GM18508 (cell line): Measurements from ENCODE around the gene ZCCHC8.
"Not testable (repeated sequence)": the region's sequence is repeated elsewhere in the genome, so short reads cannot be mapped to it uniquely, and the experiment has no call there.

Source experiments
- ATAC-seq: cut with Tn5 transposase; IDR thresholded peaks from one replicate; pipeline ENCODE4 v1.9.1; 2021; ENCODE audit warnings: moderate number of reproducible peaks; ENCODE audit not compliant: insufficient read depth, unreplicated experiment

ZCCHC8 gene

DNA sequence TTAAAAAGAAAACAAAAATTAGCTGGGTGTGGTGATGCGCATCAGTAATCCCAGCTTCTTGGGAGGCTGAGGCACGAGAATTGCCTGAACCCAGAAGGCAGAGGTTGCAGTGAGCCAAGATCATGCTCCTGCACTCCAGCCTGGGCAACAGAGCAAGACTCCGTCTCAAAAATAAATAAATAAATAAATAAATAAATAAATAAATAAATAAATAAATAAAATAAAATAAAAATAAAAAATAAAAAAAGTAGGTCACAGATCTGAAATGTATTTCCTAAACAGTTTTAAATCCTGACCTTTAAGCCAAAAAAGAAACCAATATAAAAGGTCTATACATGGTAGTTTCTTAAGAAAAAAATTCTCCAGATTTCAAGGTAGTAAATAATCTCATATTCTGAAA, 12.3 kb upstream of the ZCCHC8 start:
- not testable (repeated sequence) for ATAC-seq

DNA sequence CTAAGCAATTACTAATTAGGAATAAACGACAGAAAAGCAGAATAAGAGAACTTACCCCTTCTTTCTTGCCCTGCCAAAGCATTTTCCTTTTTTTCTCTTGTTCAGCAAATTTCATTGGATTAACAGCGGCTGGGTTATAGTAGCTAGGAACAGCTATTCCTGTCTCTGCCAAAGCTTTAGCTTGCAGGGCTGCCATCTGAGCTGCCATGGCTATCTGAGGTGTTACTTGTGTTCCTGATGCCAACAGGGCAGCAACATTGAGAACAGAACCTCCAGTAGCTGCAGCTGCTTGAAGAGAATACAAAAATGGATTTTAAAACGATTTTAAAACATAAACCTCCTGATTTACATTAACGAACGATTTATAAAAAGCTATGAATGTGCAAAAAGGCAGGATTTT, 7.4 kb upstream of the ZCCHC8 start:
- no peak for ATAC-seq

DNA sequence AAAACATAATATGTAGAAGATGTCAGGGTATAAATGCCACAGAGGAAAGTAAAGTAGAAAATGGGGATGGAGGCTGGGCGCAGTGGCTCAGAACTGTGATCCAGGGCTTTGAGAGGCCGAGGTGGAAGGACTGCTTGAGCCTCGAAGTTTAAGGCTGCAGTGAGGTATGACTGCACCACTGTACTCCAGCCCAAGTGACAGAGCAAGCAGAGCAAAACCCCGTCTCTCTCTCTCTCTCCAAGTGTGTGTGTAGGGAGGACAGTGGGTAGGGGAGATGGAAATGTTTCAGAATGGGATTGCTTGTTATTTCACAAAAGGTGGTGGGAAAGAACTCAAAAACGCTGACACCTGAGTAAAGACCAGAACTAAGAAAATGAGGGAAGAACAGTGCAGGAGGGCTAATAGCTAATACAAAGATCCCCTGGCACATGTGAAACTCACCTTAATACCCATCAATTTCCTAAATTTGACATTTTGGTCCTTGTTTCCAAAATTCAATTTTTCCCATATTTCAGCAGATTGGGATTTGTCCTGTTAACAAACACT, 5.7 kb upstream of the ZCCHC8 start:
- no peak for ATAC-seq

DNA sequence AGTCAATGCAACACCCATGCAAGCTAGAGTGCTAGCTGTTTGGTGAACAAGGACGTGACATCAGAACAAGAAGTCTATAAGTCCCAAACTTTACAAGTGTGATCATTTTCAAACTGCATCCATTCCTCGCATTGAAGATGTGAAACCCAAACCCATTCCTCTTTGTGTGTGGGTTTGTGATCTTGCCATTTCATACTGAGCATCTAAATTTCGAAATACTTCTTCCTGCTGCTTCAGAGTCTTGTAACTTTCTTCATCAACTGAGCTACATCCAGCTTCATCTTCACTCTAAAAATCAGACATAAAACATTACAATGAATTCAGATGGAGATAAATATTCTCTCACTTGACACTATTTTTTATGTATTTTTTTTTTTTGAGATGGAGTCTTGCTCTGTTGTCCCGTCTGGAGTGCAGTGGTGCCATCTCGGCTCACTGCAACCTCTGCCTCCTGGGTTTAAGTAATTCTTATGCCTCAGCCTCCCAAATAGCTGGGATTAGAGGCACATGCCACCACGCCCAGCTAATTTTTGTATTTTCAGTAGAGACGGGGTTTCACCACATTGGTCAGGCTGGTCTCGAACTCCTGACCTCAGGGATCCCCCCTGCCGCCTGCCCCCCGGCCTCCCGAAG, 4.8 kb upstream of the ZCCHC8 start:
- no peak for ATAC-seq

DNA sequence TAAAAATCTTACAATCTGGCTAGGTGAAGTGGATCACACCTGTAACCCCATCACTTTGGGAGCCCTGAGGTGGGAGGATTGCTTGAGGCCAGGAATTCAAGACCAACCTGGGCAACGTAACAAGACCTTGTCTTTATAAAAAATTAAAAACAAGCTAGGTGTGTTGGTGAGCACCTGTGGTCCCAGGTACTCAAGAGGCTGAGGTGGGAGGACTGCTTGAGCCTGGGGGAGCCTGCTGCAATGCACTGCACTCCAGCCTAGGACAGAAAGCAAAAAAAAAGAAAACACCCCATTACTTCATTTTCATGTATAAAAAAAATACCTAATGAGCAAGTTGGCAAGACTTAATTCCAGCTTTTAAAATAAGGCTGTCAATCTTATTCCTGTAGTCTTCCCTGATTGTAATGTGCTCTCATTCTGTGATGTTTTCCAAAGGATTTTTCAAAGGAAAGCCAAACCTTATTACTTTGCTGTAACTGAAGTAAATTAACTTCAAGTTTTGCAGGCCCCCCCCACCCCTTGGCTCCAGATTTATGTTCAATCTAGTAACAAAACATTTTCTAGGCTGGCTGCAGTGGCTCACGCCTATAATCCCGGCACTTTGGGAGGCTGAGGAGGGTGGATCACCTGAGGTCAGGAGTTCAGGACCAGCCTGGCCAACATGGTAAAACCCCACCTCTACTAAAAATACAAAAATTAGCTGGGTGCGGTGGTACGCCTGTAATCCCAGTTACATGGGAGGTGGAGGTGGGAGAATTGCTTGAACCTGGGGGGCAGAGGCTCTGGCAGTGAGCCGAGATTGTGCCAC, 3.3 kb upstream of the ZCCHC8 start:
- ATAC-seq: no peak

DNA sequence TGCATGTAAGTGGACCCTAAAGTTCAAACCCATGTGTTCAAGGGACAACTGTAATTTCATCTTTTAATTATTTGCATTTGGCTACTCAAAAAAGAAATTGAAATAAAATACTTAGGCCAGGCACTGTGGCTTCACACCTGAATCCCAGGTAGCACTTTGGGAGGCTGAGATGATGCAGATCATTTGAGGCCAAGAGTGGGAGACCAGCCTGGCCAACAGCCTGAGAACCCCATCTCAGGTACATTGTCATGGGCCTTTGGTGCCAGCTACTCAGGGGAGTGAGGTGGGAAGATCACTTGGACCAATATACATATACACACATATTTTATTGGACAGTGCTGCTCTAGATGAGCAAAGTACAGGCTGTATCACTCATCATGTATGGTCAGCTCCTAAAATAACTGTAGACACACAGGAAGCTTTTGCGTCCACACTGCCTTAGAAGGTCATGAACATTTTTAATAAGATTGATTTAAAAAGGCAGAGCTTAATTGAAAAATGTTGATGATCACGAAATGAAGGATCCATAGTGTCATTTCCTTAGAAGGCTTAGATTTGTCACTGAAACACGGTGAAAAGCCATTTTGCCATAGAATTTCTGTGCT, 2.5 kb upstream of the ZCCHC8 start:
- ATAC-seq: no peak

DNA sequence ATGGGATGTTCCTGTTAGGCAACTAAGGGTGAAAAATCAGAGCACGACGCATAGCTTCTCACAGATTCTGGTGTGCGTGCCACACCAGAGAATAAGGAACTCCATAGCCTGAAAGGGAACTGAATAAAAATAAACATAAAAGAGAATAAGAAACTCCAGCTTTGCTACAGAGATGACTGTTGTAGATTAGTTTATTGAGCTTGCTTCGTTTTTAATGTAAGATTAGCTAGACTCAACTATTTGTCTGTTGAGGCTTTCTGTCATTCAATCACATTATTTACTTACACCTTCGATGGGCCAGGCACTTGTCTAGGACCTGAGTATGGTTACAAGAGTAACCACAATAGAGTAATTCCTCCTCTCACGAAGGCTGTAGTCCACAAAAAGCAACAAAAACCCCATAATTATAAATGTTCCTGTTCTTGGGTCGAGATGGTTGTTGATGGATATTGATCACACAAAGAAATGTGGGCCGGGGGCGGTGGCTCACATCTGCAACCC, 807 bp upstream of the ZCCHC8 start:
- ATAC-seq: no peak

DNA sequence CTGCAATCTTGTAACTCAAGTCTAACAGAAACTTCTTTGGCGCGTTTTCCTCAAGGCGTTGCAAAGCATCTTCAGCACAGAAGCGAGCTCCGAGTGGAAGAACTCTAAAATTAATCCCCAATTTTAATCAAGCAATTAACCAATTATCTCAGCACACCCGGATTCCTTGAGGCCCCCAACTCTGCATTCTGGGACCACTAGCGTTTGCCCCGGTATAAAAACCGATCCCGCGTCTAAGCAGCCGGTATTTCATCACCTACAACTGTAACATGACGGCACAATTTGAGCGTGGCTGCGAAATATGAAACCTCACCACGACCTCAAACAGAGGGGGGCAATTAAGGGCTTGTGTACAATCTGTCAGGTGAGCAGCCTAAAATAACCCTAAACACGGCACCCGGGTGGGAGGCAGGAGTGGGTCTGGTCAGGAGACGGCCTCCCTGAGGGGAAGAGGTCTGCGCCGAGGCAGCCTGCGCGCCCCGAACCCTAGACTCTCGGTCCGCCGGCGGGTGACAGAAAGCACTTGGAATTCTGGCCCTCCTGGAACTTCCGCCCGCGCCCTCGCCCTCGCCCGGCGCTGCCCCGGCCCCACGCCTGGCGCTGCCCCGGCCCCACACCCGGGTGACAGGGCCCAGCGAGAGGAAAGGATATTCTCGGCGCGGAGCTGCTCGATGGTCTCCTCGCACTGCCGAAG, 594 bp downstream of the ZCCHC8 start:
- no peak for ATAC-seq

DNA sequence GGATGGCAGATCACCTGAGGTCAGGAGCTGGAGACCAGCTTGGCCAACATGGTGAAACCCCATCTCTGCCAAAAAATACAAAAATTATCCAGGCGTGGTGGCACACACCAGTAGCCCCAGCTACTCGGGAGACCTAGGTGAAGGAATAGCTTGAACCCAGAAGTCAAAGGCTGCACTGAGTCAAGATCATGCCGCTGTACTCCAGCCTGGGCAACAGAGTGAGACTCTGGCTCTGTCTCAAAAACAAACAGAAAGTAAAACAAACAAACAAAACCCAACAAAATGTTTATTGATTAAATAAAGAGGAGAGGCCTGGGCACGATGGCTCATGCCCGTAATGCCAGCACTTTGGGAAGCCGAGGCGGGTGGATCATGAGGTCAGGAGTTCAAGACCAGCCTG, 5.5 kb downstream of the ZCCHC8 start:
- no peak for ATAC-seq

DNA sequence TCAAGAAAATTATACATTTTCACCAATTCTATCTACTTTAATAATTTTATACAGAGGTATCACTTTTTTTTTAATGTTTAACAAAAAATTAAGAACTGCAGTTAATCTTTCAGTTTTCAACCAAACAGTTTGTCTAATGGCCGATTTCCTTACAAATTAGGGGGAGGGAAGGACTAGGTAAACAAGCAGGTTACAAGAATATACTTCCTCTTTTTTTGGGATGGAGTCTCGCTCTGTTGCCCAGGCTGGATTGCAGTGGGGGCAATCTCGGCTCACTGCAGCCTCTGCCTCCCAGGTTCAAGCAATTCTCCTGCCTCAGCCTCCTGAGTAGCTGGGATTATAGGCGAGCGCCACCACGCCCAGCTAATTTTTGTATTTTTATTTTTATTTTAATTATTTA, 7.5 kb downstream of the ZCCHC8 start:
- ATAC-seq: not testable (repeated sequence)

DNA sequence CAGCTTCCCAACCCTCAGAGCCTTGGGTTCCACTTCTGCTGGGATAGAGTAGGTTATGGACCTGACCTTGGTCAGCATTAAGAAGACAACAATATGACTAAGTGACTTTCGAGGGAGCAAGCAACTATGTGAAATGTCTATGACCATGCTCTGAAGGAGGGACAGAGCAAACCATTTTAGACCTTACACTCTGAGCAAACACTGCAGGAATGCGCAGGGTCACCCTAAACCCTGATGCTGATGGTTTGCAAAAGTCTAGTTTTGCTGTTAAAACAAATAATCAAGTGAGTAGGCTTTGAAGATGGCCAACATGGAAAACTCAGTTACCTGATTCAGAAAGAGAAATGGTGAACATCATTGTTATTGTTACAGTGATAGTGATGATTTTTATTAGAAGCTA, 8.7 kb downstream of the ZCCHC8 start:
- ATAC-seq: no peak

DNA sequence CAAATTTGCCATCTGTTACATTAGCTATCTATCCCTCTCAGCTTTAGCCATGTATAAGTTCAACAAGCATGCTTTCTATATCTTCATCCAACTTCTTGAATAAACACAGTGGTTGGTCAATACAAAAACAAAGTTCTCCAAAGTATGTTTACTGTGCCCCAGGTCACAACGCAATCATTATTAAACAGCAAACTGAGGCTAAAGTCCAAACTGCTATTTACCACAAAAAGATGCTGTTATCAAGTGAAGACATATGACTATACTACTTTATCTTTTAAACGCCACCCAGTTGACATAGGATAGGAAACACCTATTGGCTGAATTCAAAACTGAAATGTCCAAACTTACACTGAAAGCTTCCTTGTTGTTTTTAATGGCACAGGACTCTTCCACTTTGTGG, 11.7 kb downstream of the ZCCHC8 start:
- no peak for ATAC-seq

DNA sequence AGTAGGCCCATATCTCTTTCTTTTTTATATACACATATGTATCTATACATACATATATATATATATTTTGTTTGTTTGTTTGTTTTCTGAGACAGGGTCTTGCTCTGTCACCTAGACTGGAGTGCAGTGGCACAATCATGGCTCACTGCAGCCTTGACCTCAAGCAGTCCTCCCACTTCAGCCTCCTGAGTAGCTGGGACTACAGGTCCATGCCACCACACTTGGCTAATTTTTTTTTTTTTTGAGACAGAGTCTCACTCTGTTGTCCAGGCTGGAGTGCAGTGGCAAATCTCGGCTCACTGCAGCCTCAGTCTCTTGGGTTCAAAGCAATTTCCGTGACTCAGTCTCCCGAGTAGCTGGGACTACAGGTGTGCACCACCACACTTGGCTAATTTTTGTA, 12.9 kb downstream of the ZCCHC8 start:
- not testable (repeated sequence) for ATAC-seq

DNA sequence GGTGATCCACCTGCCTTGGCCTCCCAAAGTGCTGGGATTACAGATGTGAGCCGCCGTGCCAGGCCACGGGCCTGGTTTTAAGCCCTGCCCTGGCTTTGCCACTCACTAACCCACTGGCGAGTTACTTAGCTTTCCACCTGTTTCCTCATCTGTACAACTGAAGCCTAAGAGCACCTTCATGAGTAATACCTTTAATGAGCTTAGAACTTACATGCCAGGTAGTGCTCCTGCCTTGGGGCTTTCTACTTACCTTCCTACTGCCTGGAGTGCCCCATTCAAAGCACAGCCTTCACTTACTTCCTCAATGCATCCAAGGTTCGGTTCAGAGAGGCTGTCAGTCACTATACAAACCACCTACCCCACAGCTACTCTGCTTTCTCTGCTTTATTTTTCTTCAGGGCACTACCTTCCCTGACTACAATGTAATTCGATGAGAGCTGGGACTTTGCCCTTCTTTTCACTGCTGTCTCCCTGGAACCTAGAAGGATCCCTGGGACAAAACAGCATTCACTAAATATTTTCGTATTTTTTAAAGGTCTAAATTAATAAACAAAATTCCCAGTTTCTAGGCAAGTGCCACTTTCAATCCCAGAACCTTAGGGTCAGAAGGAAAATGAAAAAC, 13.8 kb downstream of the ZCCHC8 start:
- no peak for ATAC-seq

DNA sequence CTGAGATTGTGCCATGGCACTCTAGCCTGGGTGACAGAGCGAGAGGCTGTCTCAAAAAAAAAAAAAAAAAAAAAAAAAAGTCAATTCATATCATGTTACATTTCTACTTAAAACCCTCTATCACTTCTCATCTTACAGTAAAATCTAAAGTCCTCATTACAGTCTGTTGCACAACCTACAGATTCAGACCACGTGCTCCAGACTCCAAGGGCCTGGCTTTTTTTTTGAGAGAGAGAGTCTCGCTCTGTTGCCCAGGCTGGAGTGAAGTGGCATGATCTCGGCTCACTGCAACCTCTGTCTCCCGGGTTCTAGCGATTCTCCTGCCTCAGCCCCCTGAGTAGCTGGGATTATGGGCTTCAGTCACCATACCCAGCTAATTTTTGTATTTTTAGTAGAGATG, 14.4 kb downstream of the ZCCHC8 start:
- ATAC-seq: not testable (repeated sequence)

DNA sequence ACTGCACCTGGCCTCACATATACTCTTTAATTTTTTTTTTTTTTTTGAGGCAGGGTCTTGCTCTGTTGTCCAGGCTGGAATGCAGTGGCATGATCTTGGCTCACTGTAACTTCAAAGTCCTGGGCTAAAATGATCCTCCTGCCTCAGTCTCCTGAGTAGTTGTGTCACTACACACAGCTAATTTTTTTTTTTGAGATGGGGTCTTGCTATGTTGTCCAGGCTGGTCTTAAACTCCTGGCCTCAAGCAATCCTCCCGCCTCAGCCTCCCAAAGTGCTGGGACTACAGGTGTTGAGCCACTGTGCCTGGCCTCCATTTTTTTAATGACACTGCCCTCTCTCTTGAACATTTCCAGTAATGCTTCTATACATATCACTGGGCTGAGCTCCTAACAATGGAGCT, 16.3 kb downstream of the ZCCHC8 start:
- not testable (repeated sequence) for ATAC-seq

DNA sequence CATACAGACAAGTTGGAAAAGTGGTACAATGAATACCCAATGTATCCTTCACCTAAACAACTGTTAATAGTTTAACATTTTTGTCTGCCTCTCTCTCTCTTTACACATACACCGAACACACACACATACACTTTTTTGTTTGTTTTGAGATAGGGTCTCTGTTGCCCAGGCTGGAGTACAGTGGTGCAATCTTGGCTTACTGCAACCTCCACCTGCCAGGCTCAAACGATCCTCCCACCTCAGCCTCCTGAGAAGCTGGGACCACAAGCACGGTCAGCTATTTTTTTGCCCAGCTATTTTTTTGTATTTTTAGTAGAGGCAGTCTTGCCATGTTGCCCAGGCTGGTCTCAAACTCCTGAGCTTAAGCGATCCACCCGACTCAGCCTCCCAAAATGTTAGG, 16.8 kb downstream of the ZCCHC8 start:
- no peak for ATAC-seq

DNA sequence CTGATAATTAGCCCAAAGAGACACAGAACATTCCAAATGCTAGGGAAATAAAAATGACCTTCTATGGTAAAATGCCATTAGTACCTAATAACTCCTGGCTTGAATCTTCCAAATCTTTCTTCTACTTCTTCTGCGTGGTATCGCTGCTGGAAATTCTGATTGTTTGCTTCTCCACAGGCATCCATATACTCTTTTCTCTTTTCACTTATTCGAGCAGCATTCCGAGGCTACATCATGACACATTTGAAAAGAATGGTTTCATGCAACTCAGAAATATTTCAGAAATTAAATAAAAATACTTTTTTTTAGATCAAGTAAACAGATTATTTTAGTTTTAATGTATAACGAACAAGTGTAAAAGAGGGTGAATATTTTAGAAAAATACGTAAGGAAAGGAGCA, 18.9 kb downstream of the ZCCHC8 start:
- no peak for ATAC-seq

DNA sequence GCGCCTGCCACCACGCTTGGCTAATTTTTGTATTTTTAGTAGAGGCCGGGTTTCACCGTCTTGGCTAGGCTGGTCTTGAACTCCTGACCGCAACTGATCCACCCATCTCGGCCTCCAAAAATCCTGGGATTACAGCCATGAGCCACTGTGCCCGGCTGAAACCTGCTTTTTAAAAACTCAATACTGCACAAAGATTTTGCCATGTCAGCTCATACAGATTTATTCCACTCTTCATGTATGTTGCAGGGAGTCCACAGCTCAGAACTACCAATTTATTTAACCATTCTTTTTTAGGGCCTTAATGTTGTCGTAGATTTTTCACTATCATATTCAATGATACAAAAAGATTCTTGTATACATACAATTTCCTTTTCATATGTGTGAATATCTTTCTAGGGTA, 20.0 kb downstream of the ZCCHC8 start:
- no peak for ATAC-seq

DNA sequence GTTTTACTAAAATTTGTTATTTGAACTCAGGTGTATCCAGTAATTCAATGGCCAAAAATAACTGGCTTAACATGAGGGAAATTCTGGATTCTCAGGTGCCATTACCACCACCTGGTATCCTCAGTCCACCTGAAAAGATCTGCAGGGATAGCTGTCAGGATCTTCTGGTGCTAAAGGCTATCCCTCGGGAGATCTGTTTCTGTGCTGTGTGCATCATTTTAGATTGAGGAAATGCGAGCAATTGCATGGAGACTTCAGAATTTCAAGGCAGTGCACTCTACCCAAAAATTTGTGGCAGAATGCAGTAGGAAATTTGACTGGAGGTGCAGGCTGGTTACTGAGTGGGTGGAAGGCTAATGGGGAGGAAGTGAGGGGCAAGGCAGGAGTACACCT, 26.4 kb downstream of the ZCCHC8 start:
- no peak for ATAC-seq
